ENCODE measurements around the gene FAM228B.

FAM228B gene

GRCh38 chr2:24199968-24200590 is 76.8 kb downstream of the FAM228B start:
- TF ChIP-seq, protein P1, sequence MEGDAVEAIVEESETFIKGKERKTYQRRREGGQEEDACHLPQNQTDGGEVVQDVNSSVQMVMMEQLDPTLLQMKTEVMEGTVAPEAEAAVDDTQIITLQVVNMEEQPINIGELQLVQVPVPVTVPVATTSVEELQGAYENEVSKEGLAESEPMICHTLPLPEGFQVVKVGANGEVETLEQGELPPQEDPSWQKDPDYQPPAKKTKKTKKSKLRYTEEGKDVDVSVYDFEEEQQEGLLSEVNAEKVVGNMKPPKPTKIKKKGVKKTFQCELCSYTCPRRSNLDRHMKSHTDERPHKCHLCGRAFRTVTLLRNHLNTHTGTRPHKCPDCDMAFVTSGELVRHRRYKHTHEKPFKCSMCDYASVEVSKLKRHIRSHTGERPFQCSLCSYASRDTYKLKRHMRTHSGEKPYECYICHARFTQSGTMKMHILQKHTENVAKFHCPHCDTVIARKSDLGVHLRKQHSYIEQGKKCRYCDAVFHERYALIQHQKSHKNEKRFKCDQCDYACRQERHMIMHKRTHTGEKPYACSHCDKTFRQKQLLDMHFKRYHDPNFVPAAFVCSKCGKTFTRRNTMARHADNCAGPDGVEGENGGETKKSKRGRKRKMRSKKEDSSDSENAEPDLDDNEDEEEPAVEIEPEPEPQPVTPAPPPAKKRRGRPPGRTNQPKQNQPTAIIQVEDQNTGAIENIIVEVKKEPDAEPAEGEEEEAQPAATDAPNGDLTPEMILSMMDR (IDR thresholded peaks at IDR 0.05; ENCODE audit: insufficient read depth, low read depth, low read length, missing control alignments): no peak
- DNase-seq (ENCODE audit: low read depth): no peak
- no peak overlapping the region for H3K4me3 ChIP-seq (ENCODE audit: low read depth, low read length)

DNA sequence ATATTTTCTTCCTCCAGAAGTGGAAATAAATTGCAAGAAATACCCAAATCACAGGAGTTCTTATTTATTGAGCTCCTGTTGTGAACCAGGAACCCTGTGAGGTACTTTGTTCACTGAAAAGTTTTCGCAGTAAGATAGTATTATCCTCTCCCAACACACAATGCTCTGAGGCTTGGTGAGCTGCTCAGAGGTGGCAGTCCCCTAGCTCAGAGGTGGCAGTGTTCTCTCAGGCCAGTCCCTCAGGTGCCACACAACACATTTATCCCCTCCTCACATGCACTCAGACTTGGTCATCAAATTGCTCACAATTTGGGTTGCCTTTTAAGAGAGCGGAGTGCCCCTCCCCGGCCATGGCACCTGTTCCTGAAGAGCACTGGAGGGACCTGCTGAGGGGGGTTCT is 77.5 kb downstream of the FAM228B start:
- H3K4me3 ChIP-seq (ENCODE audit: low read depth, low read length): no peak overlapping the region
- no peak for DNase-seq (ENCODE audit: low read depth)
- TF ChIP-seq, protein P1 (IDR thresholded peaks at IDR 0.05; ENCODE audit: insufficient read depth, low read depth, low read length, missing control alignments): no peak

DNA sequence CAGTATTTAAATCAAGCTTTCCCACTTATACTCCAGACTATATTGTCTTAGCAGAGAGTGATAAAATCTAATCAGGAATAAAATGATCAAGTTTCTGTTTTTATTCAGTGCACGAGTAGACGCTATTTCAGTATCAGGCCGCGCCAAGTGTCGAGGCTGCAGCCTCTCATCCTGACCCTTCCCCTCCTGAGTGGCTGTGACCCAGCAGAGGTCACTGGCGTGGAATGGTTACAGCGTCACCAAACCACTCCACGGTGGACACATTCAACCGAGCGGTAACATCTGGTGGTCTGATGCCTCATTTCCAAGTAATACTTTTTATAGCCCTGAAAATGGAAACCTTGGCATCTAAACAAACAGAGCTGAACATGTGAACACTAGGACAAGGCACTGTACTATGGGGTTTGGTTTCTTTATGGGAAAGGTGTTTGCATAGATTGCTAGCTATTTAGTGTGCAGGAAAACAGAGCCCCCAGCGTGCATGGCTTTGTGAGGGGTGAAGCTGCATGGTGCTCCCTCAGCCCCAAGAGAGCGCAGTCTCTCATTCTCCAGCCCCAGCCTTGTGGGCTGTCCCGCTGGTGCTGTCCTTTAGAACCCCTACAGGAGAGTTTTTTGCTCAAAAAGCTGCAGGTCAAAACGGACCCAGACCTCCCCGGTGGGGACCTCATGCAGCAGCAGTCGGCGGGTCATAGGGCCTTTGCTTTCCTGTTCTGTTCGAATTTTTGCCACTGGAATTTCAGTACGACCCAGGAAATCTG is 79.9 kb downstream of the FAM228B start:
- H3K4me3 ChIP-seq (ENCODE audit: low read depth, low read length): no peak overlapping the region
- no peak for DNase-seq (ENCODE audit: low read depth)
- TF ChIP-seq, protein P1 (IDR thresholded peaks at IDR 0.05; ENCODE audit: insufficient read depth, low read depth, low read length, missing control alignments): no peak

- no peak for DNase-seq (ENCODE audit: low read depth)
- TF ChIP-seq, protein P1 (IDR thresholded peaks at IDR 0.05; ENCODE audit: insufficient read depth, low read depth, low read length, missing control alignments): no peak
- no peak overlapping the region for H3K4me3 ChIP-seq (ENCODE audit: low read depth, low read length)
Observed at GRCh38 chr2:24203787-24204150, 80.5 kb downstream of the FAM228B start.

DNA sequence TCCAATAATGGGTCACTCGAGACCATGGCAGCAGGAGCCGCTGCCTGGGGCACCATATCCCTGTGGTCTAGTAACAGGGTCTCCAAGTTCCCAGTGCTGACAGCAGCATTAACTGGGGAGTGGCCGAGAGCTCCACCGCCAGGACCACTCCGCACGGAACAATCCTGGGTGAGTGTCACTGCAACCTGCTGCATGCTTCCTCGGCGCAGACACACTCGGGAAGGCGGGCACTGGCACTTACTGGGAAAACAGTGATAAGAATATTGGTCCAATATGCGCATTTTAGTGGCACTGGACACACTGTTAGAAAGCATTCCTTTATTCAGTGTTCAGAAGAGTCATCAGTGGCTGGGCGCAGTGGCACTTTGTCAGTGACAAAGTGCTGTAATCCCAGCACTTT is 81.2 kb downstream of the FAM228B start:
- no peak overlapping the region for H3K4me3 ChIP-seq (ENCODE audit: low read depth, low read length)
- no peak for DNase-seq (ENCODE audit: low read depth)

DNA sequence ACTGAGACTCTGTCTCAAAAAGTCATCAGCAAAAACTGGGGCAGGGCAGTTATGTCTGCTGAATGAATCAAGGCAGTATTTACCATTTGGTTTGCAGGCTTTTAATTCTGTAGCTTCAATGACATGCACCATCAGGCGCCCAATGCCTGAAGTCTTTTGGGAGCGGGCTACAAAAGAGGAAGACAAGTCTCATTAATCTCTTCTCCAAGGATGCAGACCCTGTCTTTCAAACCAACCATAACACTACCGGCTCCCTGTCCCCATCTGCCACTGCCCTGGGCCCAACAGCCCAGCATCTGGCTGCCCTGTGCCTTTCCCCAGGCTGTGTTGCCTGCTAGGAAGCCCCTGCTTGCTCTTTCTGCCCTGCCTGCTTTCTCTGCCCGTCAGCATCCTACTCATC is 81.9 kb downstream of the FAM228B start:
- no peak overlapping the region for H3K4me3 ChIP-seq (ENCODE audit: low read depth, low read length)
- TF ChIP-seq, protein P1 (IDR thresholded peaks at IDR 0.05; ENCODE audit: insufficient read depth, low read depth, low read length, missing control alignments): no peak
- DNase-seq (ENCODE audit: low read depth): no peak

More for the DNA sequence above, 81.2 kb downstream of the FAM228B start:
- TF ChIP-seq, protein P1 (IDR thresholded peaks at IDR 0.05; ENCODE audit: insufficient read depth, low read depth, low read length, missing control alignments): no peak
